ENCODE measurements around the gene SLC2A5. TPM values are rescaled to one million over a fixed set of nuclear protein-coding genes. Genes with fewer than 3 reads are reported as not detected.
"Not testable (repeated sequence)": the region's sequence is repeated elsewhere in the genome, so short reads cannot be mapped to it uniquely, and the experiment has no call there.

Gene SLC2A5, protein sequence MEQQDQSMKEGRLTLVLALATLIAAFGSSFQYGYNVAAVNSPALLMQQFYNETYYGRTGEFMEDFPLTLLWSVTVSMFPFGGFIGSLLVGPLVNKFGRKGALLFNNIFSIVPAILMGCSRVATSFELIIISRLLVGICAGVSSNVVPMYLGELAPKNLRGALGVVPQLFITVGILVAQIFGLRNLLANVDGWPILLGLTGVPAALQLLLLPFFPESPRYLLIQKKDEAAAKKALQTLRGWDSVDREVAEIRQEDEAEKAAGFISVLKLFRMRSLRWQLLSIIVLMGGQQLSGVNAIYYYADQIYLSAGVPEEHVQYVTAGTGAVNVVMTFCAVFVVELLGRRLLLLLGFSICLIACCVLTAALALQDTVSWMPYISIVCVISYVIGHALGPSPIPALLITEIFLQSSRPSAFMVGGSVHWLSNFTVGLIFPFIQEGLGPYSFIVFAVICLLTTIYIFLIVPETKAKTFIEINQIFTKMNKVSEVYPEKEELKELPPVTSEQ
- not detected in 2 replicates for total RNA-seq (2014; rRNA removed; shearing (Covaris generic))

DNA sequence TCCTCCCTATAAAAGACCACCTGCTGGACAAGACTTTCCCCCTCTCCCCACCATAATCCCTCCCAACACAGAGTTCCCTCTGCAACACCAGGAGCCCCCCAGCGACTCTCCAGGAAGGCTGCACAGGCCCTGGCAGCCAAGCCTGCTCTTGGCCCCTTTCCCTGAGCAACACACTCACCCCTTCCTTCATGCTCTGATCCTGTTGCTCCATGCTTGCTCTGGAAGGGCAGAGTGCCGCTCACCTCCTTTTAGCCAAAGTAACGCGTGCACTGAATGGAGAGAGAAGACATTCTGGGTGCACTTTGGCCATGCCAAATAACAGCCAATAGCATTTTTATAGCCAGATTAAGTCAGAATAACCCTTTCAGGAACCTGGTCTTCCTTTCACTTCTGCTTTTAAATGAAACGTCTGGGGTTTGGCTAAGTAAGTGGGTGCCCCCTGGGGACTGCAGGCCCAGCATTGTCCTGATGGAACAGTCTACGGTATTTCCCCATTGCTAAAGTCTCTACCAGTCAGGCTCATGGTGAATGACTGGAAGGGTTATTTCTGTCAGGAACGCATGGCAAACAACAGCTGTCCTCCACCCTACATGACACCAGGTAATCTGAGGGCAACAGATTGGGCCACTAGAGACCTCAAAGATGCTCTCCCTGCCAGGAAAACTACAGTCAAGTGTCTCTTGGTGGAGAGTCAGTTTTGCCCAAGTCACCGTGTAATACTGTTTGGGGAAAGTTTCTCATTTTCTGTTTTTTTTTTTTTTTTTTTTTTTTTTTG is at the start of gene SLC2A5:
TSS of gene SLC2A5 (minus strand) at position 310 of the 775 bp plus-strand sequence. CDS start at position 211, 99 bp downstream.
- DNase-seq (ENCODE audit: low read depth), result no peak

DNA sequence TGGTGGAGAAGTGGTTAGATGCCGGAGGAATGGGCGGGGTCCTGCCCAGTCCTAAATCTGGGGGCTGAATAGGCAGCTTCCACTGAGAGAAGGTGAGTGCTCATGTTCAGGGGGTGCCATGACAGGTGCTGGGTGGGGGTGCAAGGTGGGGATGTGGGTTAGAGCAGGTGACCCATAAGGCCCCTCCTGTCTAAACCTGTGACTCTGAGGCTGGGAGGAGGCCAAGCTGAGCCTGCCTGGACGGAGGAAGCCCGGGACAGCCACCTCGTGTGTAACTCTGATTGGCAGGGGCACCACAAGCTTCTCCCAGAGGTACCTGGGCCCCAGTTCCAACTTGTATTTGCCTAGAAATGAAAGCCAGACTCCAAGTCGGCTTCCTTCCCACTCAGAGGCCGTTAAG is 48.8 kb upstream of the SLC2A5 start:
- DNase-seq (ENCODE audit: low read depth), result no peak

DNA sequence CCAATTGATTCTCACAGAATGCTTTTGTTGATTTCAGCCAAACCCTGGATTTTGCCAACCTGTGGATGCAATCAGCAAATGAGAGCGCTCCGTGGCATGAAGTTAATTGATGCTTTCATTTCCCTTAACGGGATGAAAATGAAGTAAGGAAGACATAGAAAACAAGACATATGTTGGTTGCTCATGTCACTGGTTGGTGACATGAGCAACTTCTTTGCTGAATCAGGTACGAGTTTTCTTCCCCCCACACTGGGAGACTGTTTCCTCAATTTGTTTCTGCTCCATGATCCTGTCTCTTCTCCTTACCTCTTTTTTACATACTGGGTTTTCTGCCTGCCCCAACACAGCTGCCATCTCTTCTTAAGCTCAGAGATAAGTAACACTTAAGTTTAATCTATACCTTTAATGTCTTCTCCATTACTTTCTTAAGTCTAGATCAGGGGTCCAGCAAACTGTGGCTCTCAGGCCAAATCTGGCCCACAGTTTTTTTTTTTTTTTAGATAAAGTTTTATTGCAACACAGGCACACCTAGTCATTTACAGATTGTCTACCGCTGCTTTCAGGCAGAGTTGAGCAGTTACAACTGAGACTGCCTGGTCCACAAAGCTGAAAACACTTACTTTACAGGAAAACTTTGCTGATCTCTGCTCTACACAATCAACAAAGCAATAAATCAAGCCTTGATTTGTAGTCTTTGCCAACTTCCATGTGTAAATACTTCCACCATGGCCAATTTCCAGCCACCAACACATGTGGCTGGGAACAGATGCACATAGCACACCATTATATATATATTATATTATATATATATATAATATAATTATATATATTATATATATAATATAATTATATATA is 46.1 kb upstream of the SLC2A5 start:
- DNase-seq (ENCODE audit: low read depth), result no peak

DNA sequence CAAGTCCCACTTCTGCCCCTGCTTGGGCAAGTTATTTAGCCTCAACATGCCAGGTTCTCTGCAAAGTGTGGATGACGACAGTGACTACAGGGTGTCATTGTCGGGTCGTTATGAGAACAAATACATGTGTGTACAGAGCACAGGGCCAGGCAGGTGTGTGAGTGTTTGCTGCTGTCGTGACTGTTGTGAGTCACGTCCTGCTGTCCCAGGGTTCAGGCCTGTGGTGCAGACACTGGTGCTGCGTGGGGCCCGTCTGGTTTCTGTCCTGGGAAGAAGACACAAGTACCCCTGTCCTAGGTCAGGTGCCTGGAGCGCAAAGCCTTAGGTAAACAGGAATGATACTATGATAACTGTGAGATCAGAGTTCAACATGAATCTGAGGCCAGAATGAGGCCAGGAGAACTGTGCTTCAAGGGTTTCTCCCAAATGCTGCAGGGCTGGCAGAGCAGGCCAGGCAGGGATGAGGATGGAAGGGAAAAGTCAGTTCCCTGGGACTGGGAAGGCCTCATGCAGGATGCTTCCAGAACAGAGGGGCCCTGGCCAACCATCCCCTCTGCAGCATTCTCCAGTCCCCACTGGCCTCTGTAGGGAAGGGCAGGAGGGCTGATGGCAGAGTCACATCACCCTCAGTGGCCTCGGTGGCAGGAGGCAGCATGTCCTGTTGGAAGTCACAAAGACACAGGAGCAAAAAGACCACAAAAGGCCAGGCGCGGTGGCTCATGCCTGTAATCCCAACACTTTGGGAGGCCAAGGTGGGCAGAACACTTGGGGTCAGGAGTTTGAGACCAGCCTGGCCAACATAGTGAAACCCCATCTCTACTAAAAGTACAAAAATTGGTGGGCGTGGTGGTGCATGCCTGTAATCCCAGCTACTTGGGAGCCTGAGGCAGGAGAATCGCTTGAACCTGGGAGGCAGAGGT is 43.8 kb upstream of the SLC2A5 start:
- DNase-seq (ENCODE audit: low read depth), result peak; percentile 31

DNA sequence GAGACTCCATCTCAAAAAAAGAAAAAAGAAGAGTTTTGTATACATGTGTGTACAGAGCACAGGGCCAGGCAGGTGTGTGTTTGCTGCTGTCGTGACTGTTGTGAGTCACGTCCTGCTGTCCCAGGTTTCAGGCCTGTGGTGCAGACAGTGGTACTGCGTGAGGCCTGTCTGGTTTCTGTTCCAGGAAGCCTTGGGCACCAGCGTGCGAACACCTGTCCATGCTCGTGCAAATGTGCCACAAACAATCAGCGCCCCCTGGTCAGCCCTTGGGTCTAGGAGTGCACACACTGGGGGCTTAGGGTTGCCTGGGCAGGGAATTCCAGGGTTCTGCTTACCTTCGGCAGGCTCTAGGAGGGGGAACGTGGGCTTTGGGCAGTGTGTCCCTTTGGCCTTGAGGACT is 42.5 kb upstream of the SLC2A5 start:
- DNase-seq (ENCODE audit: low read depth), result no peak

DNA sequence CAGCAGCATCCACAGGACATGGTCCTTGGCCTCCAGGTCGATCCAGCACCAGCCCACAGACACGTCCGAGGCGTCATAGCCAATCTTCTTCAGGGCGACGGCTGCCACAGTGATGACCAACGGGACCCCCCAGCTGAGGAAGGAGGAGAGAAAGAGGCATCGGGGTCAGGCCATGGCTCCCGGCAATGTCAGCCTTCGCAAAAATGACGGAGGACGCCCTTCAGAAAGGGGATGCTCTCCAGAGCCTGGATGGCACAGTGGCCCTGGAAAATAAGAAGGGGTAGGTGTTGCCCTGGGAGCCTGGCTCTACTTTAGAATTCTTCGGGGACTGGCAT is 41.9 kb upstream of the SLC2A5 start:
- no peak for DNase-seq (ENCODE audit: low read depth)

DNA sequence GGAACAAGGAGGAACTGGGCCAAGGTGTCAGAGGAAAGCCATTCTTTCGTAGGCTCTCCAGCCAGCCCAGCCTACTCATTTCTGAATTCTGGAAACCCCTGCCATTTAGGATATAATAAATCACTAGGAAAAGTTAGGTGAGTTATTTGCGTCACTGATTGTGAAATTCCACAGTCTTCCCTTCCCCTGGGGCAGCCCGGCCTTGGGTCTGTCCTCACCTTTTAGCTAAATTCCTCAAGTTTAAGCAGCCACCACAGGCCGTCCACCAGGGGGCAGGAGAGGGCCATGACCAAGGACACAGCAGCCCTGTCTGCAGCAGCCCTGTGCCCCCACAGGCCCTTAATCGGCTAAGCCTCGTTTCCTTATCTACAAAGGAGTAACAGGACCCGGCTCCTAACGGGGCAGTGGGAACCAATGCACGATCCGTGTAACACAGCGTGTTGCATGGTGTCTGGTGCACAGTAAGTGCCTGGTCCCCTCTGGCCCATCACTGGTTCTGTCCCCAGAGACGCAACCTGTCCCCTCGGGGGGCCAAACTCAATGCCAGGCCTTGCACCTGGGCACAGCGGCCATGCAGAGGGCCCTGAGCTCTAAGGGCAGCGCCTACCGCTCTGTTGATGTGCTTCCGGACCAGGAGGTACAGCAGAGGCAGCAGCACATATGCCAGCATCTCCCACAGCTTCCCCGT is 41.4 kb upstream of the SLC2A5 start:
- DNase-seq (ENCODE audit: low read depth), result peak; percentile 90

DNA sequence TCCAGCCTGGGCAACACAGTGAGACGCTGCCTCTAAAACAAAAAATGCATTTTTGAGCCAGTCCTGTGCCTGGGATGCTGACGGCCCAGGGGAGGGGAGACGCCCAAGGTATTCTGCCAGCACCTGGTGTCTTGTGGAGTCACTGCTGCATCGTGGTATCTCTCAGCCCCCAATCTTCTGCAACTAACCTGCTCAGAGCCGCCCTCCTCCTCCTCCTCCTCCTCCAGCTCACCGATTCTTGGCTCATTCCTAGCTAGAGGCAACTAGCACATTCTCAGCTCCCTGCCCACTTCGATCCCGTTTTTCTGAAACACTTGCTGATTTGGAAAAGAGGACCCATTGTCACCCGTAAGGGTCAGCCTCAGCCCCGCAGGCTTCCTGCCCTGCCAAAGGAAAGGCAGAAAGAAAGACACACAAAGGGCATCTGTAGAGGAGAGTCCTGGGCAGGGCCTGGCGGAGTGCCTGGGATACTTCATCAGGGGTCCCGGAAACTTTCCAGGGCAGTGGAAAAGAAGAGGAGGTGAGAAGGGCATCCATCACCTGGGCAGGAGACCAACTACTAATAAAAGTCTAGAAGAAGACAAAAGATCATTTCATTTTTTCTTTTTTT is 38.7 kb upstream of the SLC2A5 start:
- no peak for DNase-seq (ENCODE audit: low read depth)

DNA sequence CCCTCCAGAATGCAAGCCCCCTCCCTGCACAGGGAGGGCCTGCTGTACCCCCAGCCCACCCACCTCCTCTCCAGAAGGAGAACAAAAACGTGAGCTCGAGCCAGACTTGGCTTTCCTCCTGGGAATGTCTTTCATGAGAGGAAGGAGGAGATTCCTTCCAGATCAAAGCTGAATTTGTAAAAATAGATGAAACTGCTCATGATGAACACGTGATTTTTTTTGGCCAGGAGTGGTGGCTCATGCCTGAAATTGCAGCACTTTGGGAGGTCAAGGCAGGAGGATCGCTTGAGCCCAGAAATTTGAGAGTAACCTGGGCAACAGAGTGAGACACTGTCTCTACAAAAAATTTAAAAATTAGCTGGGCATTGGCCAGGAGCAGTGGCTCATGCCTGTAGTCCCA is 37.7 kb upstream of the SLC2A5 start:
- no peak for DNase-seq (ENCODE audit: low read depth)

DNA sequence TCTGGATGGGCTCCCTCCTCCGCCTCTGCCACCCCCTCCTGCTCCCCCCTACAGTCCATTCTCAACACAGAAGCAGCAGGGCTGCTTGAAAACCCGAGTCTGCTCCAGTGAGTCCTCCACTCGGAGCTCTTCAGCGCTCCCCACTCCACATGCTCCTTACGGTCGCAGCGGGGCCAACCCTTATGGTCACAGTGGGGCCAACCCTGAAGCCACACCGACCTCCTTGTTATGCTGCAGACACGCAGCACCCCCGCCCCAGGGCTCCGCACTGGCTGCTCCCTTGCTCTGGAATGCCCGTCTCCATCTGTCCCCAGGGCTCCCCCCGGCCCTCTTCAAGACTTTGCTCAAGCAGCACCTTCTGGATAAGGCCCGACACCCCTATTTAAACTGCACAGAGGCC is 36.9 kb upstream of the SLC2A5 start:
- no peak for DNase-seq (ENCODE audit: low read depth)

DNA sequence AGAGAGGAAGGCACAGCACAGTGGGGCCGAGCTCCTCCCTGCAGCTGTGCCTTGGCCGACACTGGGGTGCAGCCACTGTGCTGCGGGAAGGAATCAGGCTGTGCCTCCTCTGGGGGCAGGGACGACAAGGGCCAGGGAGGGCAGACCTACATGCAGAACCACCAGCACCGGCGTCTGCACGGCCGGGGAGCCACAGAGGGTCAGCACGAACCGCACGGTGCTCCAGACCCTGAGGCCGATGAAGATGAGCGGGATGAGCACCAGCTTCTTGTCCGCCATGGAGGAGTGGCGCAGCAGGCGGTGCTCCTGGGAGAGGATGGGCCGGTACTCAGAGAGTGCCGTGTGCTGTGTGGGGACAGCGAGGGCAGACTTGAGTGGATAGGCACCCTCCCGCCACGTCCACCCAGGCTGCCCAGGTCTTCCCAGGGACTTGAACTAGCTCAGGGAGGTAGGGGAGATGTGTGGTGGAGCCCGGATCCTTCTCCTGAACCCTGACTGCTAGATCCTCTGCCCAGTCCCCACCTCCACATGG is 36.0 kb upstream of the SLC2A5 start:
- DNase-seq (ENCODE audit: low read depth), result no peak

DNA sequence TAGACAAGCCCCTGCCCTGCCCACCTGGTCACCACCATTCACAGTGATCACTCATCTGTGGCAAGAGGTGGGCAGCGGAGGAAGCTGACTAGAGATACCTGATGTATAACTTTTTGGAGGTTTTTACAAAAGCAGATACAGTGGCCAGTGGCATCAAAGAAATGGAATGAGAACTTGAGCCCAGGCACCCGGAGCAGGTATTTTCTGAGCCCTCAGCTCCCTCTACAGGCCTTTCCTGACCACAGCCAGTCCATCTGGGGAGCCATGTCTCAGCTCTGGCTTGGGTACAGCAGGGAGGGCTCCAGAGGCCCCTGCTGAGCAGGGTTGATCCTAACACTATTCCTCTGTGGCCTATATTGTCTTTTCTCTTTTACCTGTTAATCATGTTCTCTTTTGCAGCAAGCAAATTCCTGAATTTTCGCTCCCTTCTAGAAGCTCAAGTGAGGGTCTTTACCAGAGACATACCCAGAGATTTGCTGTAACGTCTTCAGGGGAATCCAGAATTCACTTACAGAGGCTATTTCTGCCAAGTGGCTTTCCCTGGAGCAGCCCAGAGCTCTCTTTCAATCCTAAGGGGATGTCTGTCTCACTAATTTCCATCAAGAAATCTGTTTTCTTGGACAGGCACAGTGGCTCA is 32.2 kb upstream of the SLC2A5 start:
- DNase-seq (ENCODE audit: low read depth), result peak; percentile 61

DNA sequence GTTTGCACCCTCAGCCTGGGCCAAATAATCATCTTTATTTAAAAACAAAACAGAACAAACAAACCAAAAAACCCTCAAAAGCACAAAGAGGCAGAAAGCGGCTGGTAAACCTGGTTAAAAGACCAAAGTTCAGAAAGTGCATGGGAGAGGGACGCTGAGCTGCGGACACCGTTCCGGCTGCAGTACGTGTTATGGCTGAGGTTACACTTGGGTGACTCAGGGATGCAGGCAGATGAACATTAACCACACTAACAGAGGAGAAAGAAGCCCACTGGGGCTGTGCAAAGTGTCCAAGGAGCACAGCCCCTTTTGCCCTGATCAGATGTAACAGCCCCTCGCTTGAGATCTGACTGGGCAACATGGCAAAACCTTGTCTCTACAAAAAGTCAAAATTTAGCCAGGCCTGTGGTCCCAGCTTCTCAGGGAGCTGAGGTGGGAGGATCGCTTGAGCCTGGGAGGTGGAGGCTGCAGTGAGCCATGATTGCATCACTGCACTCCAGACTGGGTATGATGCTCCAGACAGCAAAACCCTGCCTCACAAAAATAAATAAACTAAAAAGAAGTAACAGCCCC is 31.1 kb upstream of the SLC2A5 start:
- peak; percentile 33 for DNase-seq (ENCODE audit: low read depth)

DNA sequence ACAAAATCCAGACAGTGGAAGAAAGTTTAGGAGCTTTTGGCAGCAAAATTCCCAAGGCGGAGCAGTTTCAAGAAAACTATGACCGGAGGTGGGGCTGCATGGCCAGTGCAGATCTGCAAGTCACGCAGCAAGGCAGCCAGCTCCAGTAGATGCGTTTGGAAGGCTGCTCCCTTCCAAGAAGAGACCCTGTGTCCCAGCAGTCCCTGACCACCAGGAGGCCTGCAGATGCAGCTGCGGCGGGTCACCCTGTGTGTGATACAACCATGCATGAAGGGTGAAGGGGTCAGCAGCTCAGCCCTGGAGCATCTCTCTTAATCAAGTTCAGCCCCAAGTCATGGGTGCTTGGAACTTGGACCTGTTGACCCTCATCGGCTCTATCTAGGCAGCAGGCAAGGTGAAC is 30.1 kb upstream of the SLC2A5 start:
- no peak for DNase-seq (ENCODE audit: low read depth)

DNA sequence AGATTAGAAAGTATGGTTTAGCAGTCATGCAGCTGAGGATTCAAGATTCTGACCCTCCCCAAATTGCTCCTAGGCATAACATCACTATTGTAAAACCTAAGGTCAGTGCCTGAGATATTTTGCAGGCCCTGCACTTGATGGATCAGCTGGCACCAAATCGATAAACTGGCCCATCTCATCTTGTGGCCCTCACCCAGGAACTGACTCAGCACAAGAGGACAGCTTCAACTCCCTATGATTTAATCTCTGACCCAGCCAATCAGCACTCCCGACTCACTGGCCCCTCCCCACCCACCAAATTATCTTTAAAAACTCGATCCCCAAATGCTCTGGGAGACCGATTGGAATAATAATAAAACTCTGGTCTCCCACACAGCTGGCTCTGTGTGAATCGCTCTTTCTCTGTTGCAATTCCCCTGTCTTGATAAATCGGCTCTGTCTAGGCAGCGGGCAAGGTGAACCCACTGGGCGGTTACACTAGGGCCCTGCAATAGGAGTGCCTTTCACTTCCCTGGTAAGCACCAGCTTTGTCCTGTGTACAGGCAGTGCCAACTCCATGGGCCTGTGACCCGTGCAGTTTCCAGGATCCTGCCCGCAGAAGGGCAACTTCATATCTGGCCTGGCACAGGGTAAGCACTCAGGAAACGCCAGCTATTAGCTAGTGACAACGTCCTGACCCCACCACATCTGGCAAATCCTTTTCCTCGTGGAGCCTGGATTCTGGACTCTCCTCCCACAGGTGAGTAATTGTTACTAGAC is 28.7 kb upstream of the SLC2A5 start:
- DNase-seq (ENCODE audit: low read depth), result no peak

DNA sequence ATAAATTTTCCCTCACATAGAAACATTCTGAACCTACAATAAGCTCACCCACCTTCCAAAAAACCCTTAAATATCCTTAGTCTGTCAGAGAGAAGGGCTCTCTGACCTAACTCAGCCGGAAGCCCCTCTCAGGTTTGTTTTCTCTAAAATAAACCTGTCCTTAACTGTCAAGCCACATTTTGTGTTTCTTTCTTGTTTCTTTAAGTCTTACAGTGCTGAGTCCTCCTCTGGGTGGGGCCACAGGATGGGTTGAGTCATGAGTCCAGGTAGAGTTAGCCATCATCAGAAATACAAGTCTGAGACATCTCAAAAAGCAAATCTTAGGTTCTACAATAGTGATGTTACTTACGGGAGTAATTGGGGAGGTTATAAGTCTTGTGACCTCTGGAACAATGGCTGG is 26.4 kb upstream of the SLC2A5 start:
- no peak for DNase-seq (ENCODE audit: low read depth)

DNA sequence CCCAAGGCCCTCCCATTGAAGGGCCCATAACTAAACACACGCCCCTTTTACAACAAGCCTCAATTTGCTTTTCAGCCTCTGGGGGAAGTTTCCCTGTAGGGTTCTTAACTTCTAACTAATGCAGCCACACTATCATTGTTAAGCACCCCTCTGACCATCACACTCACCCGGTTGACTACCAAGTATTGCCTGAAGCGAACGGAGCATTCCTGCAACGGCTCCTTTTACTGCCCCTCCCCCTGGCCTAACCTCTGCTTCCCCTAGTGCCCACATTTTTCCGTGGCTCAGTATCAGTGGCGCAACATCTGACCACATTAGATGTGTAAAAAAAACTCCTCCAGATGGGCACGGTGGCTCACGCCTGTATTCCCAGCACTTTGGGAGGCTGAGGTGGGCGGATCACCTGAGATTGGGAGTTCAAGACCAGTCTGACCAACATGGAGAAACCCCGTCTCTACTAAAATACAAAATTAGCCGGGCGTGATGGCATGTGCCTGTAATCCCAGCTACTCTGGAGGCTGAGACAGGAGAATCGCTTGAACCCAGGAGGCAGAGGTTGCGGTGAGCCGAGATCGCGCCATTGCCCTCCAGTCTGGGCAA is 24.7 kb upstream of the SLC2A5 start:
- not testable (repeated sequence) for DNase-seq (ENCODE audit: low read depth)

DNA sequence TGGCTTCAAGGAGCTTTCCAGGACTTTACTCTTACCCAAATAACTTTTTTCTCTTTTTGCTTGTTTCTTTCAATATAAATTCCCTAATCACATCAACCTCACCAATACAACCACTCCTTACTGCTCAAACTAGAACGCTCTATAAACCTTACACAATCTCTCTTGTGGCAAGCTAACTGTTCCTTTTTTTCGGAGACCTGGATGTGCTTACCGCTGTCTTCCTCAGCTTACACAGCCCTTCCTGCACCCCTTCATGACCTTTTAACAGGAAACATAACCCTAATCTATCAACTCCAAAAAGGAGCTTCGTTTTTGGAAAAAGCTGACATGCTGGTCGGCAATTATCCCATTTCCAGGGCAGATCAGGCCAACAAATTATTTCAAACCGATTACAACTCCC is 24.1 kb upstream of the SLC2A5 start:
- no peak for DNase-seq (ENCODE audit: low read depth)

All from Daoy (cell line).